Endothelial cell of umbilical vein (primary cell): ENCODE data around the gene ATP6V1E1. TPM values are rescaled to one million over a fixed set of nuclear protein-coding genes. Genes with fewer than 3 reads are reported as not detected.

Experiments
- BruUV-seq: library from RNA; stranded (reverse); fragments of 400-500 nt; replicated peaks from 2 replicates; lab custom pipeline; 2021; lab: Mats Ljungman, UMichigan
- CTCF ChIA-PET: fragments of 300-600, 350-600 bp; sonication (Branson Sonifier 250); formaldehyde crosslinking; loops from one replicate; lab custom pipeline; 2021; ENCODE audit warnings: antibody characterized with exemption, inconsistent platforms; lab: Charles Lee
- POLR2A ChIA-PET: fragments of 300-600, 350-600 bp; sonication (Branson Sonifier 250); formaldehyde crosslinking; loops from one replicate; lab custom pipeline; 2021; ENCODE audit warnings: antibody characterized with exemption, inconsistent platforms; lab: Charles Lee
- DNase-seq: peaks from one replicate; pipeline ENCODE4 v3.0.0-alpha.2; 2011; ENCODE audit warnings: low read depth, low spot score
- FAIRE-seq: peaks from 2 replicates; lab custom pipeline; 2011; peaks lifted over from hg19 to GRCh38; lab: Jason Lieb, UNC
- H2AFZ ChIP-seq: 2 replicates; pipeline ENCODE4 v1.6.0; 2012; ENCODE audit warnings: low read depth, low read length, control low read depth, inconsistent platforms
- H3K27ac ChIP-seq: 2 replicates; pipeline ENCODE4 v1.5.1; 2011; ENCODE audit warnings: low read depth, mild to moderate bottlenecking, control low read depth, low read length, moderate library complexity; ENCODE audit not compliant: insufficient read depth
- H3K27me3 ChIP-seq, 2 experiments: 2 replicates each; pipeline versions ENCODE4 v1.6.0 to v1.6.1; 2011; ENCODE audit warnings: low read length in 2 of 2, mixed read lengths in 1 of 2; ENCODE audit not compliant: control insufficient read depth in 2 of 2, insufficient read depth in 2 of 2
- H3K36me3 ChIP-seq, 2 experiments: 2 replicates in 1 of 2; 3 replicates in 1 of 2; pipeline ENCODE4 v1.5.1; 2011; ENCODE audit warnings: low read length in 2 of 2, mild to moderate bottlenecking in 1 of 2, moderate library complexity in 1 of 2; ENCODE audit not compliant: control insufficient read depth in 2 of 2, insufficient read depth in 2 of 2; ENCODE audit errors: extremely low read depth in 1 of 2
- H3K4me1 ChIP-seq: 3 replicates; pipeline ENCODE4 v1.5.1; 2011; ENCODE audit warnings: mild to moderate bottlenecking, low read length; ENCODE audit not compliant: control insufficient read depth, insufficient read depth; ENCODE audit errors: extremely low read depth
- H3K4me2 ChIP-seq: 2 replicates; pipeline ENCODE4 v1.6.1; 2011; ENCODE audit warnings: low read length, control low read depth, mixed read lengths; ENCODE audit not compliant: insufficient read depth
- H3K4me3 ChIP-seq, 3 experiments: fragments of 200-600 bp in 1 of 3; sonication (generic), shearing (Covaris generic) in 1 of 3; replicated peaks in 1 of 3; 2 replicates each; pipeline ENCODE4 v1.5.1; 2011 to 2016; ENCODE audit warnings: control low read depth in 3 of 3, low read length in 3 of 3, mild to moderate bottlenecking in 2 of 3, inconsistent platforms in 1 of 3, low read depth in 1 of 3, moderate library complexity in 1 of 3; ENCODE audit not compliant: insufficient read depth in 1 of 3
- H3K79me2 ChIP-seq: 2 replicates; pipeline ENCODE4 v1.6.0; 2012; ENCODE audit warnings: low read length, inconsistent platforms; ENCODE audit not compliant: control insufficient read depth, insufficient read depth
- H3K9ac ChIP-seq: replicated peaks from 2 replicates; pipeline ENCODE3; 2011; ENCODE audit warnings: low read length, control low read depth; ENCODE audit not compliant: insufficient read depth; ENCODE audit errors: extremely low read depth
- H3K9me1 ChIP-seq: replicated peaks from 3 replicates; pipeline ENCODE4 v1.6.0; 2011; ENCODE audit warnings: mild to moderate bottlenecking, low read length; ENCODE audit not compliant: control insufficient read depth, insufficient read depth; ENCODE audit errors: extremely low read depth
- H3K9me3 ChIP-seq: replicated peaks from 2 replicates; pipeline ENCODE4 v1.5.1; 2012; ENCODE audit warnings: low read length, inconsistent platforms; ENCODE audit not compliant: control insufficient read depth, insufficient read depth
- H4K20me1 ChIP-seq: replicated peaks from 2 replicates; pipeline ENCODE3; 2011; ENCODE audit warnings: mild to moderate bottlenecking, low read length; ENCODE audit not compliant: control insufficient read depth, insufficient read depth; ENCODE audit errors: extremely low read depth
- CTCF ChIP-seq, 2 donors: IDR thresholded peaks; 1 replicate in 1 of 2; 2 replicates in 1 of 2; pipeline ENCODE4 v1.5.1; 2011; ENCODE audit warnings: low read length in 2 of 2, mild to moderate bottlenecking in 2 of 2, moderate library complexity in 2 of 2, control low read depth in 1 of 2, inconsistent platforms in 1 of 2, low read depth in 1 of 2; ENCODE audit not compliant: insufficient read depth in 1 of 2; ENCODE audit errors: extremely low read depth in 1 of 2
- EZH2 ChIP-seq: IDR thresholded peaks from 2 replicates; pipeline ENCODE4 v1.6.1; 2012; ENCODE audit warnings: borderline replicate concordance, low read depth, mild to moderate bottlenecking, moderate library complexity, low read length, inconsistent platforms; ENCODE audit not compliant: severe bottlenecking
- FOS ChIP-seq: IDR thresholded peaks from 2 replicates; pipeline ENCODE4 v1.6.1; 2011; ENCODE audit warnings: mild to moderate bottlenecking, low read length, moderate library complexity, borderline replicate concordance; ENCODE audit not compliant: insufficient read depth
- GATA2 ChIP-seq: IDR thresholded peaks from 2 replicates; pipeline ENCODE4 v1.7.0; 2011; ENCODE audit warnings: low read depth, mild to moderate bottlenecking, moderate library complexity, mixed read lengths, low read length; ENCODE audit not compliant: insufficient read length, insufficient read depth
- JUN ChIP-seq: IDR thresholded peaks from 2 replicates; pipeline ENCODE4 v1.6.1; 2011; ENCODE audit warnings: borderline replicate concordance, low read depth; ENCODE audit not compliant: insufficient read length, insufficient read depth
- MAX ChIP-seq: IDR thresholded peaks from 2 replicates; pipeline ENCODE4 v1.6.1; 2011; ENCODE audit not compliant: insufficient read depth, insufficient read length
- MYC ChIP-seq: IDR thresholded peaks from one replicate; pipeline ENCODE4 v1.6.1; 2011; ENCODE audit warnings: mild to moderate bottlenecking, low read depth, low read length
- POLR2A ChIP-seq: IDR thresholded peaks from 2 replicates; pipeline ENCODE4 v1.6.1; 2012; ENCODE audit warnings: low read depth, mild to moderate bottlenecking, control low read depth, low read length
- POLR2AphosphoS5 ChIP-seq: IDR thresholded peaks from 2 replicates; pipeline ENCODE4 v1.6.1; 2012; ENCODE audit warnings: low read depth, mild to moderate bottlenecking, control low read depth, low read length, moderate library complexity; ENCODE audit not compliant: insufficient read depth
- dilution Hi-C: fragments of 300-500 bp; cut with MboI; formaldehyde crosslinking; loops from one replicate; pipeline ENCODE4 v1.15.0; 2019; ENCODE audit warnings: low sequenced_read_pairs; ENCODE audit not compliant: extremely low pct_ligation_motif_present
- intact Hi-C: fragments of 100-400 bp; cut with micrococcal nuclease; formaldehyde crosslinking; loops from one replicate; pipeline ENCODE4 v1.10.0; 2022
- polyA plus RNA-seq, 4 experiments: library from polyadenylated mRNA; depleted of rRNA in 3 of 4; stranded (reverse) in 3 of 4; unstranded in 1 of 4; fragments of >200 nt; gene quantifications; 2 replicates each; pipeline versions ENCODE4 v1.2.1 to v1.2.3, GENCODE V29; 2011 to 2012; ENCODE audit warnings: missing spikeins in 1 of 4
- total RNA-seq: library from RNA; stranded (reverse); gene quantifications from 2 replicates; pipeline ENCODE4 v1.2.3, GENCODE V29; 2021

Gene ATP6V1E1
- total and polyA plus RNA-seq, 2 donors (not counting 3 experiments of a cell fraction or from before 2014, with no cell fraction given) = 95.2 to 113 TPM

DNA sequence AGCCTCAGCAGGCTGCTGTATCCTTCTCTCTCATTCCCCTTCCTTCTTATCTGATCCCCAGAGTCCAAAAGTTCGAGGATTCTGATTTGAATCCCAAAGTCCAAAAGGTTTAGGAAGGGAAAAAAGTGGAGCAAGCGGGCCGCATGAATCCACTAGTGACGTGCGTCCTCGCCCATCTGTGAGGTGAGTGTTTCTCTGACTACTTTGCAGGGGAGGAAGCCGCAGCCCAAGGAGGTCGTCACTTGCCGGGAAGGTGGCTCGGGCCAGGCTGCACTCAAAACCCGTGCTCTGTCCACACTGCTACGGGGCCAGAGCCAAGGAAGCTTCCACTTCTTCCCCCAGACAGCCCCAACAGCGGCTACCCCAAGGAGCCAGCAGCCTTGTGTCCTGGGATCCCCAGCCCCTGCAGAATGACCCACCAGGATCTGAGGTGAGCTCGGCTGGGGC is 49.0 kb downstream of the ATP6V1E1 start:
- no TSS peak for BruUV-seq
- CTCF ChIA-PET = interaction anchor here (2.8 kb wide), 1 partner anchor 21 kb away, joined by 10 read pairs; no protein-coding TSS in a partner anchor
- H3K27ac ChIP-seq = no peak overlapping the region
- no peak overlapping the region for H3K4me2 ChIP-seq
- no peak overlapping the region for H3K4me3 ChIP-seq
- no peak for TF ChIP-seq EZH2
- TF ChIP-seq MAX = no peak
- no peak for TF ChIP-seq MYC
- no peak for TF ChIP-seq CTCF (IDR thresholded peaks at IDR 0.05; ENCODE audit: extremely low read depth in 1 of 2, insufficient read depth in 1 of 2, low read depth in 1 of 2, low read length in 2 of 2)
- TF ChIP-seq JUN = no peak
- TF ChIP-seq POLR2A = no peak
- no peak for TF ChIP-seq GATA2
- TF ChIP-seq FOS = no peak
- TF ChIP-seq POLR2AphosphoS5 = no peak
- intact Hi-C loops (no loop called here), dilution Hi-C loops (no loop called here)
- H2AFZ ChIP-seq = no peak overlapping the region
- H3K9me1 ChIP-seq = no peaks in the 10 kb centered on the region
- FAIRE-seq = no peak
- H3K4me1 ChIP-seq = no peaks in the 10 kb centered on the region
- no peak for DNase-seq
- H3K36me3 ChIP-seq = no peaks in the 10 kb centered on the region
- H3K27me3 ChIP-seq = no peaks in the 10 kb centered on the region
- no peaks in the 10 kb centered on the region for H4K20me1 ChIP-seq
- no peaks in the 10 kb centered on the region for H3K79me2 ChIP-seq
- H3K9me3 ChIP-seq = no peaks in the 10 kb centered on the region
- H3K9ac ChIP-seq = no peak overlapping the region
- POLR2A ChIA-PET = no interaction called here
